Naive B cell (primary cell): Measurements from ENCODE around the gene FKBP1B. TPM values are rescaled to one million over a fixed set of nuclear protein-coding genes. Genes with fewer than 3 reads are reported as not detected.
"Not testable (repeated sequence)": the region's sequence is repeated elsewhere in the genome, so short reads cannot be mapped to it uniquely, and the experiment has no call there.

ENCODE experiments used
- ATAC-seq, 2 donors: fragments of 150-1000 bp; cut with Tn5 transposase; 2 replicates each; pipeline ENCODE4 v1.10.0; 2021; ENCODE audit warnings: low read depth in 2 of 2, mild to moderate bottlenecking in 2 of 2, moderate library complexity in 2 of 2
- DNase-seq: peaks from one replicate; pipeline ENCODE4 v3.0.0; 2022
- H3K27ac Mint-ChIP-seq, 6 donors: one replicate each; pipeline ENCODE4 v1.8.0; 2020 to 2022; ENCODE audit warnings: mild to moderate bottlenecking in 6 of 6, mixed read lengths in 6 of 6, moderate library complexity in 5 of 6, inconsistent platforms in 2 of 6
- H3K27me3 Mint-ChIP-seq, 3 donors: one replicate each; pipeline ENCODE4 v1.8.0; 2021 to 2022; ENCODE audit warnings: mixed read lengths in 3 of 3, mild to moderate bottlenecking in 1 of 3
- H3K36me3 Mint-ChIP-seq, 2 donors: one replicate each; pipeline ENCODE4 v1.8.0; 2020 to 2022; ENCODE audit warnings: mixed read lengths in 2 of 2, inconsistent platforms in 1 of 2, mild to moderate bottlenecking in 1 of 2
- H3K4me1 Mint-ChIP-seq, 3 donors: one replicate each; pipeline ENCODE4 v1.8.0; 2020 to 2022; ENCODE audit warnings: mixed read lengths in 3 of 3, inconsistent platforms in 1 of 3, mild to moderate bottlenecking in 1 of 3, moderate library complexity in 1 of 3
- H3K4me3 Mint-ChIP-seq, 8 donors: one replicate each; pipeline ENCODE4 v1.8.0; 2020 to 2022; ENCODE audit warnings: mild to moderate bottlenecking in 8 of 8, mixed read lengths in 8 of 8, moderate library complexity in 8 of 8, inconsistent platforms in 2 of 8
- H3K9me3 Mint-ChIP-seq, 7 donors: one replicate each; pipeline ENCODE4 v1.8.0; 2020 to 2022; ENCODE audit warnings: mixed read lengths in 7 of 7, mild to moderate bottlenecking in 5 of 7, inconsistent platforms in 2 of 7, moderate library complexity in 1 of 7
- polyA plus RNA-seq, 6 donors: library from polyadenylated mRNA; unstranded; fragments of 300-500 nt; fragmentation: Illumina TruSeq; gene quantifications; one replicate each; pipeline ENCODE4 v1.2.3, GENCODE V29; 2021; ENCODE audit warnings: low read depth in 6 of 6

FKBP1B gene
- polyA plus RNA-seq, 6 donors from 2014 or later, result 1.4 to 2.4 (median 1.4) TPM; not detected in 1

- peak; percentile 66 to 70 for ATAC-seq
- Mint-ChIP-seq H3K36me3 (peaks cover 4 to 26% of the 10 kb centered on the region in 2 donors), H3K27me3 (no peaks in the 10 kb centered on the region), H3K9me3 (peaks cover 5 to 39% (median 24%) of the 10 kb centered on the region in 7 donors), H3K4me1 (peaks cover 15 to 26% (median 24%) of the 10 kb centered on the region in 3 donors), H3K27ac (peak overlapping the region; percentile 48 to 85 (median 70)), H3K4me3 (peak overlapping the region in 5 of 8 donors; percentile 53 to 83 (median 69))
- DNase-seq, result no peak
Measured at GRCh38 chr2:24104906-24105305, 55.4 kb downstream of the FKBP1B start.

GRCh38 chr2:24105816-24106215 lies 56.3 kb downstream of the FKBP1B start:
- no peak for DNase-seq
- Mint-ChIP-seq H3K27ac (peak overlapping the region in 1 of 6 donors; percentile 76), H3K4me3 (no peak overlapping the region), H3K4me1 (peaks cover 15 to 26% (median 24%) of the 10 kb centered on the region in 3 donors), H3K27me3 (no peaks in the 10 kb centered on the region), H3K36me3 (peaks cover 4 to 26% of the 10 kb centered on the region in 2 donors), H3K9me3 (peaks cover 5 to 39% (median 24%) of the 10 kb centered on the region in 7 donors)
- no peak for ATAC-seq

GRCh38 chr2:24106786-24107185 lies 57.2 kb downstream of the FKBP1B start:
- no peak for DNase-seq
- Mint-ChIP-seq H3K36me3 (peaks cover 4 to 26% of the 10 kb centered on the region in 2 donors), H3K27ac (peak overlapping the region in 1 of 6 donors; percentile 9), H3K4me3 (no peak overlapping the region), H3K9me3 (peaks cover 5 to 39% (median 24%) of the 10 kb centered on the region in 7 donors), H3K4me1 (peaks cover 15 to 26% (median 24%) of the 10 kb centered on the region in 3 donors), H3K27me3 (no peaks in the 10 kb centered on the region)
- no peak for ATAC-seq

- Mint-ChIP-seq H3K9me3 (peaks cover 5 to 39% (median 24%) of the 10 kb centered on the region in 7 donors), H3K36me3 (peaks cover 4 to 26% of the 10 kb centered on the region in 2 donors), H3K4me1 (peaks cover 15 to 26% (median 24%) of the 10 kb centered on the region in 3 donors), H3K27ac (no peak overlapping the region), H3K27me3 (no peaks in the 10 kb centered on the region), H3K4me3 (no peak overlapping the region)
- no peak for ATAC-seq
- DNase-seq, result no peak
Measured at GRCh38 chr2:24107336-24107735, 57.8 kb downstream of the FKBP1B start.

GRCh38 chr2:24109431-24109830 lies 59.9 kb downstream of the FKBP1B start:
- Mint-ChIP-seq H3K36me3 (peaks cover 4 to 26% of the 10 kb centered on the region in 2 donors), H3K9me3 (peaks cover 5 to 39% (median 24%) of the 10 kb centered on the region in 7 donors), H3K4me1 (peaks cover 11 to 14% (median 13%) of the 10 kb centered on the region in 3 donors)
- not testable (repeated sequence) for ATAC-seq, H3K27me3 Mint-ChIP-seq, DNase-seq, H3K4me3 Mint-ChIP-seq, H3K27ac Mint-ChIP-seq

GRCh38 chr2:24110660-24111303 lies 61.2 kb downstream of the FKBP1B start:
- no peak for DNase-seq
- ATAC-seq, result no peak
- H3K9me3 Mint-ChIP-seq, result peaks cover 5 to 32% (median 20%) of the 10 kb centered on the region in 7 donors
- H3K36me3 Mint-ChIP-seq, result peaks cover under 1 to 18% of the 10 kb centered on the region in 2 donors
- H3K27me3 Mint-ChIP-seq, result no peaks in the 10 kb centered on the region
- H3K4me3 Mint-ChIP-seq, result peak overlapping the region in 1 of 8 donors; percentile 31
- H3K4me1 Mint-ChIP-seq, result peaks cover 0 to 3% (median under 1%) of the 10 kb centered on the region in 3 donors
- H3K27ac Mint-ChIP-seq, result peak overlapping the region in 1 of 6 donors; percentile 60

GRCh38 chr2:24111407-24111901 lies 61.9 kb downstream of the FKBP1B start:
- H3K36me3 Mint-ChIP-seq, result peaks cover 0 to 16% of the 10 kb centered on the region in 2 donors

More at GRCh38 chr2:24111407-24111901, 61.9 kb downstream of the FKBP1B start:
- H3K4me3 Mint-ChIP-seq, result no peak overlapping the region
- DNase-seq, result no peak
- no peak overlapping the region for H3K27ac Mint-ChIP-seq
- peaks cover 0 to 3% (median 0%) of the 10 kb centered on the region in 3 donors for H3K4me1 Mint-ChIP-seq
- no peaks in the 10 kb centered on the region for H3K27me3 Mint-ChIP-seq
- peaks cover 5 to 27% (median 17%) of the 10 kb centered on the region in 7 donors for H3K9me3 Mint-ChIP-seq
- no peak for ATAC-seq

Other genes starting within 250 kb of the FKBP1B start
- 10 to 100 TPM in 4 of 6 donors, 1 to 10 TPM in 2; 8.7 to 21.6 (median 15.0) TPM for gene ATAD2B, start 122.6 kb upstream of the FKBP1B start, polyA plus RNA-seq
- 10 to 100 TPM in 5 of 6 donors, 1 to 10 TPM in 1; 8.0 to 14.2 (median 11.7) TPM for gene UBXN2A, start 109.3 kb upstream of the FKBP1B start, polyA plus RNA-seq
- under 1 TPM in 2 of 6 donors, not detected in 4; 0.27 to 0.74 TPM for gene MFSD2B, start 39.7 kb upstream of the FKBP1B start, polyA plus RNA-seq
- 1 to 10 TPM in 5 of 6 donors, not detected in 1; 4.1 to 9.8 (median 5.2) TPM for gene WDCP, start 2.4 kb upstream of the FKBP1B start, polyA plus RNA-seq
- 100 to 1,000 TPM; 148 to 229 (median 185) TPM for gene SF3B6, start 26.6 kb downstream of the FKBP1B start, polyA plus RNA-seq
- gene TP53I3, start 35.1 kb downstream of the FKBP1B start, polyA plus RNA-seq, result 1 to 10 TPM in 4 of 6 donors, under 1 TPM in 1, not detected in 1; 0.65 to 2.7 (median 1.2) TPM
- gene PFN4, start 73.6 kb downstream of the FKBP1B start, polyA plus RNA-seq, result not detected
- 10 to 100 TPM in 2 of 6 donors, 1 to 10 TPM in 4; 3.1 to 15.0 (median 8.3) TPM for gene FAM228B, start 73.7 kb downstream of the FKBP1B start, polyA plus RNA-seq
- gene FAM228A, start 125.3 kb downstream of the FKBP1B start, polyA plus RNA-seq, result not detected